ENCODE measurements around the gene PRKCA. TPM values are rescaled to one million over a fixed set of nuclear protein-coding genes. Genes with fewer than 3 reads are reported as not detected.

PRKCA gene
- total and polyA plus RNA-seq, 9 of the 15 experiments (the other 6 are each of a cell fraction or from before 2014, with no cell fraction given) = 3.2 to 33.0 (median 17.8) TPM

DNA sequence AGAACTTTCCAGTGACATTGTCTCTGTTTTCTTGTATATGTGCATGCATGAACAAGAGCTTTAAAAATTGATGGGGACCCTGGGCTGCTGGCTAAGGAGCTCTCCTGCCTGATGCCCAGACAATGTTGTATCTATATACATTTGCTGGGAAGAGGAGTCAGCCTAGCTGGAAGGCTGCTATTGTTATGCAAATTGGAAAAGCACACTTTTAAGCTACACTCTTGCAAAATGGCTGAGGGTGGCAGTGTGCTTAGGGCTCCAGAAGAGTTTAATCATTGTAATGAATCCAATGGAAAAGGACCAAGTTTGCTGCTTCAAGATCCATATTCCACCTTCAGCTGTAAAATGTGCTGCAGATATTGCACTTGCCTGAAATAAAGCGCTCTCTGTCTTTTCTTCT lies 171.8 kb downstream of the PRKCA start:
- H3K4me1 ChIP-seq (replicated peaks in 1 of 2; ENCODE audit: control insufficient read depth in 2 of 2, insufficient read depth in 2 of 2, low read length in 2 of 2) = peaks cover 8 to 10% of the 10 kb centered on the region in 2 experiments; a peak in 3 of 5 replicates
- ATAC-seq (no peak), DNase-seq (ENCODE audit: extremely low read depth in 1 of 4, low spot score in 3 of 4) (no peak), FAIRE-seq (no peak)
- no peak overlapping the region for H3K9ac ChIP-seq (ENCODE audit: insufficient read depth in 1 of 2, low read depth in 2 of 2, low read length in 2 of 2)
- no peaks in the 10 kb centered on the region for H3K9me3 ChIP-seq (replicated peaks; ENCODE audit: control insufficient read depth, insufficient read depth, low read depth, low read length)
- H3K36me3 ChIP-seq (ENCODE audit: control insufficient read depth, insufficient read depth, low read length) = no peaks in the 10 kb centered on the region
- no peaks in the 10 kb centered on the region for H3K27me3 ChIP-seq (ENCODE audit: control insufficient read depth in 2 of 2, insufficient read depth in 2 of 2, low read length in 2 of 2)
- in situ Hi-C loops (cut with MboI) (no loop called here), intact Hi-C loops (cut with micrococcal nuclease) (no loop called here)
- H3K4me2 ChIP-seq (ENCODE audit: insufficient read depth, low read length) = no peak overlapping the region
- H3K27ac ChIP-seq (ENCODE audit: extremely low read depth, low read depth, low read length) = no peak overlapping the region
- peaks cover 4% of the 10 kb centered on the region for H3K9me1 ChIP-seq (ENCODE audit: control insufficient read depth, insufficient read depth, low read length)
- WGBS (ENCODE audit: insufficient coverage, low coverage, missing lambda C conversion rate) = 78% methylated on average over 1 of the region's 1 CpG
- peaks cover 18% of the 10 kb centered on the region; the same call in 2 of the 3 replicates for H3K79me2 ChIP-seq (ENCODE audit: control insufficient read depth, insufficient read depth, low read length)
- H4K20me1 ChIP-seq (replicated peaks; ENCODE audit: control insufficient read depth, insufficient read depth, low read length) = no peaks in the 10 kb centered on the region
- no TSS peak for BruUV-seq (replicated peaks)
- POLR2A ChIA-PET = interaction anchor here (0.7 to 3.1 kb wide), 3 partner anchors 11 to 28 kb away, joined by 3 to 11 read pairs (median 4); no protein-coding TSS in a partner anchor
- H3K4me3 ChIP-seq = no peak overlapping the region
- H2AFZ ChIP-seq (ENCODE audit: low read depth, low read length) = no peak overlapping the region
- TF ChIP-seq ZHX1 (conservative IDR thresholded peaks at IDR 0.05; ENCODE audit: low read length) (no peak), MTA2 (IDR thresholded peaks at IDR 0.05; ENCODE audit: low read depth) (no peak), ZNF239 (CRISPR knock-in tag; IDR thresholded peaks at IDR 0.05) (no peak), DDX20 (tag; IDR thresholded peaks at IDR 0.05; ENCODE audit: low read depth) (no peak)
- TF ChIP-seq, protein P1, sequence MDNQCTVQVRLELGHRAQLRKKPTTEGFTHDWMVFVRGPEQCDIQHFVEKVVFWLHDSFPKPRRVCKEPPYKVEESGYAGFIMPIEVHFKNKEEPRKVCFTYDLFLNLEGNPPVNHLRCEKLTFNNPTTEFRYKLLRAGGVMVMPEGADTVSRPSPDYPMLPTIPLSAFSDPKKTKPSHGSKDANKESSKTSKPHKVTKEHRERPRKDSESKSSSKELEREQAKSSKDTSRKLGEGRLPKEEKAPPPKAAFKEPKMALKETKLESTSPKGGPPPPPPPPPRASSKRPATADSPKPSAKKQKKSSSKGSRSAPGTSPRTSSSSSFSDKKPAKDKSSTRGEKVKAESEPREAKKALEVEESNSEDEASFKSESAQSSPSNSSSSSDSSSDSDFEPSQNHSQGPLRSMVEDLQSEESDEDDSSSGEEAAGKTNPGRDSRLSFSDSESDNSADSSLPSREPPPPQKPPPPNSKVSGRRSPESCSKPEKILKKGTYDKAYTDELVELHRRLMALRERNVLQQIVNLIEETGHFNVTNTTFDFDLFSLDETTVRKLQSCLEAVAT (IDR thresholded peaks at IDR 0.05) = no peak
- TF ChIP-seq, protein P2, sequence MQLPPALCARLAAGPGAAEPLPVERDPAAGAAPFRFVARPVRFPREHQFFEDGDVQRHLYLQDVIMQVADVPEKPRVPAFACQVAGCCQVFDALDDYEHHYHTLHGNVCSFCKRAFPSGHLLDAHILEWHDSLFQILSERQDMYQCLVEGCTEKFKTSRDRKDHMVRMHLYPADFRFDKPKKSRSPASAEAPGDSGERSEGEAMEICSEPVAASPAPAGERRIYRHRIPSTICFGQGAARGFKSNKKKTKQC (CRISPR knock-in tag; IDR thresholded peaks at IDR 0.05) = no peak
- CTCF ChIA-PET (ENCODE audit: low intra/inter-chr PET ratio) = no interaction called here

All from K562 (cell line).